AG04450 (cell line): Measurements from ENCODE around the gene MED8. TPM values are rescaled to one million over a fixed set of nuclear protein-coding genes. Genes with fewer than 3 reads are reported as not detected.

ENCODE experiments used
- CTCF ChIA-PET: fragments of 300-600, 350-600 bp; formaldehyde crosslinking; extraction: SDS; loops from one replicate; lab custom pipeline; 2022; ENCODE audit warnings: antibody characterized with exemption, inconsistent platforms; lab: Charles Lee
- POLR2A ChIA-PET: fragments of 350-600 bp; formaldehyde crosslinking; extraction: SDS; loops from one replicate; lab custom pipeline; 2021; ENCODE audit warnings: antibody characterized with exemption, inconsistent platforms; lab: Yijun Ruan, JAX
- DNase-seq: peaks from one replicate; pipeline ENCODE4 v3.0.0-alpha.2; 2011; ENCODE audit warnings: low read depth, low spot score
- H3K27ac ChIP-seq: one replicate; pipeline ENCODE4 v1.5.1; 2012; ENCODE audit warnings: low read depth, low read length, control low read depth
- H3K27me3 ChIP-seq: one replicate; pipeline ENCODE4 v1.6.0; 2012; ENCODE audit warnings: low read length; ENCODE audit not compliant: control insufficient read depth, insufficient read depth
- H3K4me3 ChIP-seq: 2 replicates; pipeline ENCODE4 v1.5.1; 2011; ENCODE audit warnings: mild to moderate bottlenecking, low read depth, low read length, control low read depth
- H3K9me3 ChIP-seq: 2 replicates; pipeline ENCODE4 v1.5.1; 2012; ENCODE audit warnings: low read length; ENCODE audit not compliant: control insufficient read depth, insufficient read depth
- CTCF ChIP-seq: IDR thresholded peaks from 2 replicates; pipeline ENCODE4 v1.5.1; 2011; ENCODE audit warnings: low read depth, low read length, control low read depth, inconsistent platforms
- polyA minus RNA-seq: library from RNA; depleted of rRNA, polyadenylated mRNA; stranded (reverse); fragments of >200 nt; gene quantifications from 2 replicates; pipeline ENCODE4 v1.2.3, GENCODE V29; 2011; rRNA and poly(A)+ RNA removed
- polyA plus RNA-seq: library from polyadenylated mRNA; depleted of rRNA; stranded (reverse); fragments of >200 nt; gene quantifications from 2 replicates; pipeline ENCODE4 v1.2.3, GENCODE V29; 2011; rRNA removed

MED8 gene, protein sequence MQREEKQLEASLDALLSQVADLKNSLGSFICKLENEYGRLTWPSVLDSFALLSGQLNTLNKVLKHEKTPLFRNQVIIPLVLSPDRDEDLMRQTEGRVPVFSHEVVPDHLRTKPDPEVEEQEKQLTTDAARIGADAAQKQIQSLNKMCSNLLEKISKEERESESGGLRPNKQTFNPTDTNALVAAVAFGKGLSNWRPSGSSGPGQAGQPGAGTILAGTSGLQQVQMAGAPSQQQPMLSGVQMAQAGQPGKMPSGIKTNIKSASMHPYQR
- polyA plus RNA-seq = 59.3 and 63.7 TPM in 2 replicates
- polyA minus RNA-seq = 36.9 and 41.8 TPM in 2 replicates

- peak; percentile 79 for DNase-seq
- peak within 1 kb of the TSS; percentile 81 for H3K27ac ChIP-seq
- ChIA-PET CTCF (interaction anchor here (0.6 to 4.4 kb wide), 5 partner anchors 21 to 476 kb away, joined by 3 to 16 read pairs (median 5); no protein-coding TSS in a partner anchor), POLR2A (interaction anchor here (0.6 to 1.8 kb wide), 4 partner anchors 31 to 260 kb away, joined by 3 to 5 read pairs (median 4); partner anchors contain the start of genes CDC20 and KDM4A)
- H3K4me3 ChIP-seq = peak within 1 kb of the TSS; percentile 100
- H3K27me3 ChIP-seq = no peaks in the 10 kb centered on the region
- no peaks in the 10 kb centered on the region for H3K9me3 ChIP-seq
- TF ChIP-seq CTCF = no peak
These were observed at the start of gene MED8, which contains the start of gene SZT2 for GRCh38 chr1:43389326-43390313. Gene MED8 (minus strand): TSS chr1:43389800. CDS start chr1:43389764, 36 bp downstream. Gene SZT2 (plus strand): TSS chr1:43389899. CDS start chr1:43389969, 70 bp downstream.

DNA sequence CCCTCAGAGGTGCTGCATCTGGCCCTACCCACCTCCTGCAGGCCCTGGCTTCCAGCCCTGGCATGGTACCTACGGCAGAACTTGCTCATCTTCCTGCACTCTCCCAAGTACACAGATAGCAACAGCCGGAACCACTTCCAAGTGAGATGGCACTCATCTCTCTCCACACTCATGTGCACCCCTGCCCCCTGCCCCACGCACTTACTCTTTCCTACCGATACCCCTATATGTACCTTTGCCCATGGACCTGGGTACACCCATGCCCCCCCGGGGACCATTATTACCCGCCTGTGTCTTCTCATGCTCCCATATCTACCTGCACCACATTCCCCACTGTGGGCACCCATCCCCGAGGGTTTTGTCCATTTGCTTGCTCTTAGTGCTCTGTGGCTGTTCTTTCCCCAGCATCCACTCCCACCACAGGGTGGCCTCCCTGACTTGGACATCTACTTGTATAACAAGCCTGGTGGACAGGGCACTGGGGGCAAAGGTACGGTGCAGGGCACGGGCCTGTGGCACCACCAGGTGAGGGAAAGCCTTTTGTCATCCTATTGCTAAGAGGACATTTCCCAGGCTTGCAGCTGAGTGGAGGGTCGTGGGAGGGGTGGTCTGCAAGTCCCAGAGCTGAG, 49.5 kb upstream of the MED8 start:
- CTCF ChIA-PET = interaction anchor here (1.3 kb wide), 1 partner anchor 212 kb away, joined by 6 read pairs; no protein-coding TSS in a partner anchor
- H3K9me3 ChIP-seq = no peaks in the 10 kb centered on the region; the same call in 1 of the 2 replicates

GRCh38 chr1:43438576-43438952, 49.0 kb upstream of the MED8 start:
- Histone ChIP-seq H3K27me3 (no peaks in the 10 kb centered on the region), H3K4me3 (no peak overlapping the region), H3K27ac (no peak overlapping the region), H3K9me3 (no peaks in the 10 kb centered on the region; the same call in 1 of the 2 replicates)
- DNase-seq = no peak
- POLR2A ChIA-PET = interaction anchor here (0.6 kb wide), 1 partner anchor 134 kb away, joined by 3 read pairs; no protein-coding TSS in a partner anchor
- TF ChIP-seq CTCF = no peak
- CTCF ChIA-PET = interaction anchor here (1.3 kb wide), 1 partner anchor 212 kb away, joined by 6 read pairs; no protein-coding TSS in a partner anchor

More for the DNA sequence above, 49.5 kb upstream of the MED8 start:
- Histone ChIP-seq H3K27ac (no peak overlapping the region), H3K4me3 (no peak overlapping the region), H3K27me3 (no peaks in the 10 kb centered on the region)
- DNase-seq = no peak
- TF ChIP-seq CTCF = no peak
- POLR2A ChIA-PET = interaction anchor here (1.4 kb wide), 1 partner anchor 15 kb away, joined by 5 read pairs; no protein-coding TSS in a partner anchor

GRCh38 chr1:43438006-43438405, 48.4 kb upstream of the MED8 start:
- Histone ChIP-seq H3K27ac (no peak overlapping the region), H3K27me3 (no peaks in the 10 kb centered on the region), H3K4me3 (no peak overlapping the region), H3K9me3 (no peaks in the 10 kb centered on the region)
- POLR2A ChIA-PET = interaction anchor here (0.6 kb wide), 1 partner anchor 134 kb away, joined by 3 read pairs; no protein-coding TSS in a partner anchor
- no peak for TF ChIP-seq CTCF
- no peak for DNase-seq
- CTCF ChIA-PET = interaction anchor here (1.3 kb wide), 1 partner anchor 211 kb away, joined by 6 read pairs; no protein-coding TSS in a partner anchor
